ENCODE measurements around the gene IFRD1. TPM values are rescaled to one million over a fixed set of nuclear protein-coding genes. Genes with fewer than 3 reads are reported as not detected.
"Not testable (repeated sequence)": the region's sequence is repeated elsewhere in the genome, so short reads cannot be mapped to it uniquely, and the experiment has no call there.

IFRD1 gene
- total RNA-seq, 1 donor from 2014 or later, result 18.0 TPM

GRCh38 chr7:112431803-112432202 lies 18.5 kb upstream of the IFRD1 start:
- DNase-seq (no peak), ATAC-seq (ENCODE audit: poor library complexity) (no peak)
- intact Hi-C loops (cut with DNase I), result no loop called here

- no peak for DNase-seq
- ATAC-seq (ENCODE audit: poor library complexity), result no peak
- intact Hi-C loops (cut with DNase I), result no loop called here
Measured at GRCh38 chr7:112433289-112433688, 17.0 kb upstream of the IFRD1 start.

- ATAC-seq (ENCODE audit: poor library complexity), result no peak
- no peak for DNase-seq
- intact Hi-C loops (cut with DNase I), result no loop called here
Measured at GRCh38 chr7:112437072-112437471, 13.2 kb upstream of the IFRD1 start.

GRCh38 chr7:112439476-112439875 lies 10.8 kb upstream of the IFRD1 start:
- DNase-seq, result no peak
- intact Hi-C loops (cut with DNase I), result no loop called here
- ATAC-seq (ENCODE audit: poor library complexity), result no peak

- DNase-seq, result no peak
- intact Hi-C loops (cut with DNase I), result no loop called here
- no peak for ATAC-seq (ENCODE audit: poor library complexity)
Measured at GRCh38 chr7:112442210-112442609, 8.1 kb upstream of the IFRD1 start.

GRCh38 chr7:112444505-112444904 lies 5.8 kb upstream of the IFRD1 start:
- intact Hi-C loops (cut with DNase I), result no loop called here
- DNase-seq, result no peak
- no peak for ATAC-seq (ENCODE audit: poor library complexity)

GRCh38 chr7:112446431-112446830 lies 3.8 kb upstream of the IFRD1 start:
- ATAC-seq (ENCODE audit: poor library complexity) (no peak), DNase-seq (no peak)
- intact Hi-C loops (cut with DNase I), result no loop called here

GRCh38 chr7:112447406-112447805 lies 2.9 kb upstream of the IFRD1 start:
- intact Hi-C loops (cut with DNase I), result no loop called here
- DNase-seq, result no peak
- no peak for ATAC-seq (ENCODE audit: poor library complexity)

GRCh38 chr7:112448381-112448780 lies 1.9 kb upstream of the IFRD1 start:
- ATAC-seq (ENCODE audit: poor library complexity), result no peak
- no peak for DNase-seq
- intact Hi-C loops (cut with DNase I), result no loop called here

- intact Hi-C loops (cut with DNase I), result no loop called here
- DNase-seq, result no peak
- ATAC-seq (ENCODE audit: poor library complexity), result no peak
Measured at GRCh38 chr7:112448891-112449290, 1.4 kb upstream of the IFRD1 start.

- ATAC-seq (ENCODE audit: poor library complexity) (no peak), DNase-seq (no peak)
- intact Hi-C loops (cut with DNase I), result no loop called here
Measured at GRCh38 chr7:112449353-112449752, 907 bp upstream of the IFRD1 start.

- ATAC-seq (ENCODE audit: poor library complexity) (peak; percentile 91), DNase-seq (peak; percentile 95)
- intact Hi-C loops (cut with DNase I), result no loop called here
Measured at GRCh38 chr7:112450807-112451761, 824 bp downstream of the IFRD1 start.

- DNase-seq, result peak; percentile 60
- ATAC-seq (ENCODE audit: poor library complexity), result no peak
- intact Hi-C loops (cut with DNase I), result no loop called here
Measured at GRCh38 chr7:112452102-112452888, 2.0 kb downstream of the IFRD1 start.

- intact Hi-C loops (cut with DNase I), result no loop called here
- DNase-seq (no peak), ATAC-seq (ENCODE audit: poor library complexity) (no peak)
Measured at GRCh38 chr7:112453505-112454171, 3.4 kb downstream of the IFRD1 start.

GRCh38 chr7:112454191-112454590 lies 3.9 kb downstream of the IFRD1 start:
- ATAC-seq (ENCODE audit: poor library complexity); DNase-seq; intact Hi-C loops (cut with DNase I): not testable (repeated sequence)

- intact Hi-C loops (cut with DNase I), result no loop called here
- no peak for ATAC-seq (ENCODE audit: poor library complexity)
Measured at GRCh38 chr7:112459645-112460044, 9.4 kb downstream of the IFRD1 start.

GRCh38 chr7:112462236-112462635 lies 12.0 kb downstream of the IFRD1 start:
- DNase-seq (no peak), ATAC-seq (ENCODE audit: poor library complexity) (peak; percentile 87)
- intact Hi-C loops (cut with DNase I), result no loop called here

More at GRCh38 chr7:112459645-112460044, 9.4 kb downstream of the IFRD1 start:
- DNase-seq, result no peak

- no peak for DNase-seq
- intact Hi-C loops (cut with DNase I), result no loop called here
- no peak for ATAC-seq (ENCODE audit: poor library complexity)
Measured at GRCh38 chr7:112467867-112468266, 17.6 kb downstream of the IFRD1 start.

GRCh38 chr7:112470194-112470593 lies 19.9 kb downstream of the IFRD1 start:
- ATAC-seq (ENCODE audit: poor library complexity) (peak; percentile 72), DNase-seq (no peak)
- intact Hi-C loops (cut with DNase I), result no loop called here
